GM12878 (cell line): Measurements from ENCODE around the gene GMPPA.

Experiments
- FOXM1 ChIP-seq: IDR thresholded peaks from 2 replicates; pipeline ENCODE4 v1.6.1; 2012; ENCODE audit warnings: low read depth, mild to moderate bottlenecking, inconsistent platforms, low read length, moderate library complexity
- PAX5 ChIP-seq: IDR thresholded peaks from 2 replicates; pipeline ENCODE4 v1.6.1; 2011; ENCODE audit warnings: low read depth, low read length, borderline replicate concordance
- SIN3A ChIP-seq: IDR thresholded peaks from 2 replicates; pipeline ENCODE4 v1.6.1; 2012; ENCODE audit warnings: low read depth, low read length, improper control_type of control experiment
- YY1 ChIP-seq: IDR thresholded peaks from 2 replicates; pipeline ENCODE4 v1.6.1; 2011; ENCODE audit warnings: low read depth, mild to moderate bottlenecking, low read length
- TF ChIP-seq, protein P1 (sequence below): IDR thresholded peaks from 2 replicates; pipeline ENCODE4 v1.6.1; 2012; ENCODE audit warnings: low read depth, low read length, improper control_type of control experiment
- TF ChIP-seq, protein P2 (sequence below), 3 experiments: IDR thresholded peaks in 2 of 3; conservative IDR thresholded peaks in 1 of 3; 2 replicates each; pipeline ENCODE4 v1.5.1; 2011; ENCODE audit warnings: low read depth in 3 of 3, low read length in 3 of 3, mild to moderate bottlenecking in 3 of 3, control low read depth in 2 of 3, moderate library complexity in 2 of 3, inconsistent platforms in 1 of 3, mixed read lengths in 1 of 3; ENCODE audit not compliant: control insufficient read depth in 2 of 3, insufficient read depth in 1 of 3; ENCODE audit errors: extremely low read depth in 1 of 3

- TF ChIP-seq, protein P1, sequence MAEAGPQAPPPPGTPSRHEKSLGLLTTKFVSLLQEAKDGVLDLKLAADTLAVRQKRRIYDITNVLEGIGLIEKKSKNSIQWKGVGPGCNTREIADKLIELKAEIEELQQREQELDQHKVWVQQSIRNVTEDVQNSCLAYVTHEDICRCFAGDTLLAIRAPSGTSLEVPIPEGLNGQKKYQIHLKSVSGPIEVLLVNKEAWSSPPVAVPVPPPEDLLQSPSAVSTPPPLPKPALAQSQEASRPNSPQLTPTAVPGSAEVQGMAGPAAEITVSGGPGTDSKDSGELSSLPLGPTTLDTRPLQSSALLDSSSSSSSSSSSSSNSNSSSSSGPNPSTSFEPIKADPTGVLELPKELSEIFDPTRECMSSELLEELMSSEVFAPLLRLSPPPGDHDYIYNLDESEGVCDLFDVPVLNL: no peak
- TF ChIP-seq YY1 (no peak), FOXM1 (no peak), SIN3A (no peak), PAX5 (no peak)
- TF ChIP-seq, protein P2, sequence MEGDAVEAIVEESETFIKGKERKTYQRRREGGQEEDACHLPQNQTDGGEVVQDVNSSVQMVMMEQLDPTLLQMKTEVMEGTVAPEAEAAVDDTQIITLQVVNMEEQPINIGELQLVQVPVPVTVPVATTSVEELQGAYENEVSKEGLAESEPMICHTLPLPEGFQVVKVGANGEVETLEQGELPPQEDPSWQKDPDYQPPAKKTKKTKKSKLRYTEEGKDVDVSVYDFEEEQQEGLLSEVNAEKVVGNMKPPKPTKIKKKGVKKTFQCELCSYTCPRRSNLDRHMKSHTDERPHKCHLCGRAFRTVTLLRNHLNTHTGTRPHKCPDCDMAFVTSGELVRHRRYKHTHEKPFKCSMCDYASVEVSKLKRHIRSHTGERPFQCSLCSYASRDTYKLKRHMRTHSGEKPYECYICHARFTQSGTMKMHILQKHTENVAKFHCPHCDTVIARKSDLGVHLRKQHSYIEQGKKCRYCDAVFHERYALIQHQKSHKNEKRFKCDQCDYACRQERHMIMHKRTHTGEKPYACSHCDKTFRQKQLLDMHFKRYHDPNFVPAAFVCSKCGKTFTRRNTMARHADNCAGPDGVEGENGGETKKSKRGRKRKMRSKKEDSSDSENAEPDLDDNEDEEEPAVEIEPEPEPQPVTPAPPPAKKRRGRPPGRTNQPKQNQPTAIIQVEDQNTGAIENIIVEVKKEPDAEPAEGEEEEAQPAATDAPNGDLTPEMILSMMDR (IDR thresholded peaks at IDR 0.05 in 2 of 3, conservative IDR thresholded peaks at IDR 0.05 in 1 of 3; ENCODE audit: control insufficient read depth in 2 of 3, extremely low read depth in 1 of 3, insufficient read depth in 1 of 3, low read depth in 3 of 3, low read length in 3 of 3): no peak
Measured at GRCh38 chr2:219496825-219497494, 1.7 kb upstream of the GMPPA start.
